Measurements from ENCODE around the gene ARHGDIA.

ARHGDIA gene

DNA sequence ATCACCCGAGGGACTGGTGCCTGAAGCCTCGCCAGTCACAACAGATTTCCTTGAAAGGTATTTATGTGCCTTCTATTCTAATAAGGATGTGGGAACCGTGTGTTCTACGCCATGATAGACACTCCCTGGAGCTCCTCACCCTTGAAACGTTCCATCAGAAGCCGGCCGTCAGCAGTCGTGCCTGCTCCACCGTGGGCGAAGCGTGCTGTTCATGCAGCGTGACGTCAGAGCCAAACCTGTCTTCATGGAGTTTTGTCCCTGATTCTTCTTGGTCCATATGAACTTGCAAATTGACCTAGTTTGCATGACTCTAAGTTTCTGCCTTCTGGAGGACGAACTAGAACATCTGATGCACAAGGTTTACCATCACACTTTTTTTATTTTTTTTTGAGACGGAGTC lies 31.8 kb downstream of the ARHGDIA start:
- TF ChIP-seq, protein P1, sequence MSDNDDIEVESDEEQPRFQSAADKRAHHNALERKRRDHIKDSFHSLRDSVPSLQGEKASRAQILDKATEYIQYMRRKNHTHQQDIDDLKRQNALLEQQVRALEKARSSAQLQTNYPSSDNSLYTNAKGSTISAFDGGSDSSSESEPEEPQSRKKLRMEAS (IDR thresholded peaks at IDR 0.05; ENCODE audit: low read depth, low read length) = no peak
- TF ChIP-seq MYC (IDR thresholded peaks at IDR 0.05; ENCODE audit: low read depth, low read length) (no peak), POLR2A (IDR thresholded peaks at IDR 0.05; ENCODE audit: extremely low read depth, insufficient read length) (no peak)
- TF ChIP-seq, protein P2, sequence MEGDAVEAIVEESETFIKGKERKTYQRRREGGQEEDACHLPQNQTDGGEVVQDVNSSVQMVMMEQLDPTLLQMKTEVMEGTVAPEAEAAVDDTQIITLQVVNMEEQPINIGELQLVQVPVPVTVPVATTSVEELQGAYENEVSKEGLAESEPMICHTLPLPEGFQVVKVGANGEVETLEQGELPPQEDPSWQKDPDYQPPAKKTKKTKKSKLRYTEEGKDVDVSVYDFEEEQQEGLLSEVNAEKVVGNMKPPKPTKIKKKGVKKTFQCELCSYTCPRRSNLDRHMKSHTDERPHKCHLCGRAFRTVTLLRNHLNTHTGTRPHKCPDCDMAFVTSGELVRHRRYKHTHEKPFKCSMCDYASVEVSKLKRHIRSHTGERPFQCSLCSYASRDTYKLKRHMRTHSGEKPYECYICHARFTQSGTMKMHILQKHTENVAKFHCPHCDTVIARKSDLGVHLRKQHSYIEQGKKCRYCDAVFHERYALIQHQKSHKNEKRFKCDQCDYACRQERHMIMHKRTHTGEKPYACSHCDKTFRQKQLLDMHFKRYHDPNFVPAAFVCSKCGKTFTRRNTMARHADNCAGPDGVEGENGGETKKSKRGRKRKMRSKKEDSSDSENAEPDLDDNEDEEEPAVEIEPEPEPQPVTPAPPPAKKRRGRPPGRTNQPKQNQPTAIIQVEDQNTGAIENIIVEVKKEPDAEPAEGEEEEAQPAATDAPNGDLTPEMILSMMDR (IDR thresholded peaks at IDR 0.05; ENCODE audit: low read depth, low read length) = no peak
- no peak for DNase-seq (ENCODE audit: low read depth)
- no peak overlapping the region for H3K4me3 ChIP-seq (ENCODE audit: low read depth, low read length)

DNA sequence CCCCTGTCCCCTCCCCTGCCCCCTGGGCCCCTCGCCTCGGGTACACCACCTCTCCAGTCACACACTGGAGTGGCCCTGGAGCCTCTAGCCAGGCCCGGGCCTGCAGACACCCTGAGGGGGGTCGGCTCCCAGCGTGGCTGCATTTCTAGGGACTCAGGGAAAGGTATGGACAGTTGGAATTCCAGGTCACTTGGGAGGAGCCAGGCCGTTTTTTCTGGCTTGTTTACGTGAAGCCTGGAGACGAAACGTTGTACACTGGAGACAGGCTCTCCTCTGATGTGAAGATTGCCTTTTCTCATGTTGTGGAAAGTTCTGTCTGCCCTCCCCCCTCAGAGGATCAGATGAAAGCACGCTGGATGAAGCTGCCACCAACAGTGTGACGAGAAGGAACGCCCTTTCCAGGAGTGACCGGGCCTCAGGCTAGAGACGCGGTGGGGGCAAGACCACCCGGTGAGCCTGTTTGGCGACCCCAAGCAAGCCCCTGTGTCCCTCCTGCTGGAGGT lies 32.3 kb downstream of the ARHGDIA start:
- TF ChIP-seq MYC (IDR thresholded peaks at IDR 0.05; ENCODE audit: low read depth, low read length) = no peak
- no peak for TF ChIP-seq POLR2A (IDR thresholded peaks at IDR 0.05; ENCODE audit: extremely low read depth, insufficient read length)
- TF ChIP-seq, protein P2 (IDR thresholded peaks at IDR 0.05; ENCODE audit: low read depth, low read length) = no peak
- TF ChIP-seq, protein P1 (IDR thresholded peaks at IDR 0.05; ENCODE audit: low read depth, low read length) = no peak
- DNase-seq (ENCODE audit: low read depth) = no peak
- H3K4me3 ChIP-seq (ENCODE audit: low read depth, low read length) = no peak overlapping the region

DNA sequence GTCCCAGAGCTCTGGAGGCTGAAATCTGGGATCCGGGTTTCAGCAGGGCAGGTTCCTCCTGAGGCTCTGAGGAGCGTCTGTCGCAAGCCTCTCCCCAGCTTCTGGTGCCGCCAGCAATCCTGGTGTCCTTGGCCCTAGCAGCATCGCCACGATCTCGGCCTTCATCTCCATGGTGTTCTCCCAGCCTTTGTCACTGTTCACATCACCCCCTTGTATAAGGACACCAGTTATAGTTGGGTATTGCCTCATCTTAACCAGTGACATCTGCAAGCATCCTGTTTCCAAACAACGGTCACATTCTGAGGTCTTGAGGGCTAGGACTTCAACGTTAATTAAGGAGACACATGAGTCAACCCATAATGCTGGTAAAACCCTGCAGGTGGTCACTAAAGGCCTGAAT lies 33.5 kb downstream of the ARHGDIA start:
- H3K4me3 ChIP-seq (ENCODE audit: low read depth, low read length) = no peak overlapping the region
- DNase-seq (ENCODE audit: low read depth) = peak; percentile 99
- peak; percentile 94 for TF ChIP-seq MYC (IDR thresholded peaks at IDR 0.05; ENCODE audit: low read depth, low read length)
- TF ChIP-seq POLR2A (IDR thresholded peaks at IDR 0.05; ENCODE audit: extremely low read depth, insufficient read length) = peak; percentile 58
- TF ChIP-seq, protein P1 (IDR thresholded peaks at IDR 0.05; ENCODE audit: low read depth, low read length) = peak; percentile 84
- TF ChIP-seq, protein P2 (IDR thresholded peaks at IDR 0.05; ENCODE audit: low read depth, low read length) = no peak

DNA sequence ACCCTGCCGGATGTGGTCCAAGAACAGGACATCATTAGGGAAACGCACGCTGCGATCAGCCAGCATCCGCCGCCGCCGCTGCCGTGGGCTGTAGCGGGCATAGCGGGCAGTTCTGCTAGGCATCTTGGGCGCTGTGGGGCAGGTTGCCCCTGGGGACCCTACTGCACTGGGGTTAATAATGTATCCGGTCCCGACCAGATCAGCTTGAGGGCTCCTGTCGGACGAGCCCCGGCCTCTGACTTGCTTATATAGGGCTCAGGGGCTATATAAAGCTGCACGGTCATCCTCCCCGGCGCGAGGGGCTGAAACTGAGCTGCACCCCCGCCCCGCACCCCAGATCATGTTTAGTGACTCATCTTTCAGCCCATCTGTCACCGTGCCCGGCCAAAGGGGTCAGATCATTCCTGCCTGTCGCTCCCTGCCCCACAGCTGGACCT lies 36.3 kb downstream of the ARHGDIA start, which contains the start of gene PPP1R27:
Gene PPP1R27 (minus strand): TSS at position 220 of the 437 bp plus-strand sequence. CDS start 97 bp downstream, at position 123.
- no peak for DNase-seq (ENCODE audit: low read depth)
- peak within 1 kb of the TSS; percentile 62 for H3K4me3 ChIP-seq (ENCODE audit: low read depth, low read length)
- TF ChIP-seq MYC (IDR thresholded peaks at IDR 0.05; ENCODE audit: low read depth, low read length) (no peak), POLR2A (IDR thresholded peaks at IDR 0.05; ENCODE audit: extremely low read depth, insufficient read length) (no peak)
- TF ChIP-seq, protein P2 (IDR thresholded peaks at IDR 0.05; ENCODE audit: low read depth, low read length) = no peak
- TF ChIP-seq, protein P1 (IDR thresholded peaks at IDR 0.05; ENCODE audit: low read depth, low read length) = no peak

DNA sequence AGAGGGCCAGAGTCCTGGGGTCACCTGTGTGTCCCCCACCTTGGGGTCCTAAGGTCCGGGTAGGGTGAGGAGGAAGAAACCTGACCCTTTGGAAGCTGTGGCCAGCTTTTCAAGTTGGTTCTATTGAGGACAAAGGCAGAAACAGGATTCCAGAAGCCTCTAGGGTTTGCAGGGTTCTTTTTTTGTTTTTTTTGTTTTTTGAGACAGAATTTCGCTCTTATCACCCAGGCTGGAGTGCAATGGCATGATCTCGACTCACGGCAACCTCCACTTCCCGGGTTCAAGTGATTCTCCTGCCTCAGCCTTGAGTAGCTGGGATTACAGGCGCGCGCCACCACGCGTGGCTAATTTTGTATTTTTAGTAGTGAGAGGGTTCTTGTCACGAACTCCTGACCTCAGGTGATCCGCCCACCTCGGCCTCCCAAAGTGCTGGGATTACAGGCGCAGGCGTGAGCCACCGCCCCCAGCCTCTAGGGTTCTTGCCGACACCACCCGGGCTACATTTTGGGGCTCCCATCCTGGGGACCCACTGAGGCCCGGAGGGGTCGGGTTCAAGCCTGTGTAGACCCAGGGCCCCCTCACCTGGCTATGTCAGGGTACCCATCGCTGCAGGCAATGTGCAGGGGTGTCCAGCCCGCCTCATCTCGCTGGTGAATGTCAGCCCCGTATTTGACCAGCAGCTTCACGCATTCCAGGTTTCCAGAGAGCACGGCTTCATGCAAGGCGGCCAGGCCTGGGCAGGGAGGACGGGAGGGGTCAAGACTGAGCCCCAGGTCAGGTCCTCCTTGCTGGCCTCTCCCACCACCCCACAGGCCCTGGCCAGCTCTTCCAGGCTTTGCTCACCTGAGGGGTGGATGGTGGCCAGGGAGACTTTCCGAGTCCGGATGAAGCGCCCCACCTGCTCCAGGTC lies 37.0 kb downstream of the ARHGDIA start:
- TF ChIP-seq POLR2A (IDR thresholded peaks at IDR 0.05; ENCODE audit: extremely low read depth, insufficient read length) = no peak
- TF ChIP-seq MYC (IDR thresholded peaks at IDR 0.05; ENCODE audit: low read depth, low read length) = no peak
- TF ChIP-seq, protein P2 (IDR thresholded peaks at IDR 0.05; ENCODE audit: low read depth, low read length) = no peak
- TF ChIP-seq, protein P1 (IDR thresholded peaks at IDR 0.05; ENCODE audit: low read depth, low read length) = no peak
- peak overlapping the region; percentile 62 for H3K4me3 ChIP-seq (ENCODE audit: low read depth, low read length)

More for the DNA sequence above, 37.0 kb downstream of the ARHGDIA start:
- DNase-seq (ENCODE audit: low read depth) = no peak

Measured in NB4 (cell line).